Osteoblast (primary cell): ENCODE data around the gene CHD9NB. TPM values are rescaled to one million over a fixed set of nuclear protein-coding genes. Genes with fewer than 3 reads are reported as not detected.

Experiments used
- DNase-seq: peaks from one replicate; pipeline ENCODE4 v3.0.0; 2011; ENCODE audit warnings: low spot score, mixed read lengths; ENCODE audit not compliant: insufficient read length; ENCODE audit errors: missing footprints
- H2AFZ ChIP-seq: 2 replicates; pipeline ENCODE4 v1.6.0; 2011; ENCODE audit warnings: mild to moderate bottlenecking, low read length
- H3K27ac ChIP-seq: 2 replicates; pipeline ENCODE4 v1.5.1; 2011; ENCODE audit warnings: mild to moderate bottlenecking, low read depth, low read length, moderate library complexity
- H3K27me3 ChIP-seq: 2 replicates; pipeline ENCODE4 v1.6.0; 2012; ENCODE audit warnings: mild to moderate bottlenecking, control low read depth, inconsistent platforms, low read length, moderate library complexity; ENCODE audit not compliant: insufficient read depth
- H3K36me3 ChIP-seq: 2 replicates; pipeline ENCODE4 v1.5.1; 2011; ENCODE audit warnings: mild to moderate bottlenecking, low read length, control low read depth, moderate library complexity; ENCODE audit not compliant: insufficient read depth
- H3K4me1 ChIP-seq: 2 replicates; pipeline ENCODE4 v1.5.1; 2011; ENCODE audit warnings: mild to moderate bottlenecking, low read length, control low read depth, moderate library complexity; ENCODE audit not compliant: insufficient read depth
- H3K4me2 ChIP-seq: 2 replicates; pipeline ENCODE4 v1.6.0; 2011; ENCODE audit warnings: mild to moderate bottlenecking, low read length; ENCODE audit not compliant: insufficient read depth
- H3K4me3 ChIP-seq: fragments of 200-600 bp; sonication (generic); 3 replicates; pipeline ENCODE4 v1.5.1; 2012; ENCODE audit warnings: mild to moderate bottlenecking, low read length, inconsistent platforms; ENCODE audit not compliant: insufficient read depth
- H3K79me2 ChIP-seq: 2 replicates; pipeline ENCODE4 v1.6.0; 2012; ENCODE audit warnings: mild to moderate bottlenecking, low read length, control low read depth, inconsistent platforms; ENCODE audit not compliant: insufficient read depth
- H3K9me3 ChIP-seq: 2 replicates; pipeline ENCODE4 v1.5.1; 2011; ENCODE audit warnings: low read depth, low read length, control low read depth
- H4K20me1 ChIP-seq: 2 replicates; pipeline ENCODE4 v1.6.0; 2012; ENCODE audit warnings: mild to moderate bottlenecking, low read length, control low read depth; ENCODE audit not compliant: insufficient read depth
- CTCF ChIP-seq: IDR thresholded peaks from 2 replicates; pipeline ENCODE4 v1.5.1; 2011; ENCODE audit warnings: mild to moderate bottlenecking, low read depth, low read length, moderate library complexity; ENCODE audit errors: extremely low read depth
- total RNA-seq: library from RNA; depleted of rRNA; stranded (reverse); fragments of >200 nt; gene quantifications from 2 replicates; pipeline ENCODE4 v1.2.3, GENCODE V29; 2012

CHD9NB gene
- total RNA-seq, 1 donor: 1.1 TPM

- Histone ChIP-seq H3K4me2 (no peak overlapping the region), H3K4me3 (no peak overlapping the region), H4K20me1 (no peaks in the 10 kb centered on the region), H2AFZ (no peak overlapping the region), H3K36me3 (no peaks in the 10 kb centered on the region), H3K79me2 (peaks cover 65% of the 10 kb centered on the region), H3K27ac (no peak overlapping the region), H3K27me3 (no peaks in the 10 kb centered on the region), H3K9me3 (no peaks in the 10 kb centered on the region), H3K4me1 (peaks cover 6% of the 10 kb centered on the region)
- DNase-seq: no peak
- TF ChIP-seq CTCF: no peak
Measured at GRCh38 chr16:53061256-53061655, 8.6 kb upstream of the CHD9NB start.

DNA sequence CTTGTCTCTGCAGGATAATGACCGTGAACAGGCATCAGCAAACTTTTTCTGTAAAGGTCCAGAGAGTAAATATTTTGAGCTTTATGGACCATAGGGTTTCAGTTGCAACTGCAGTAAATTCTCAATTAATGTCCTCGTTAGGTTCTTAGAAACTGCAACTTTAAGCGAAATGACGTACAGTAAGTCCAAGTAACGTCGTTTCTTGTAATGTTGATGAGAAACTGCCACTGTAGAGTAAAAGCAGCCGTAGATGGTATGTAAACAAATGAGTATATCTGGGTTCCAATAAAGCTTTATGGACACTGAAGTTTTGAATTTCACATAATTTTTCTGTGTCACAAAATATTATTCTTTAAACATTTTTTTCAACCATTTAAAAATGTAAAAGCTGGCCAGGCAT, 7.0 kb upstream of the CHD9NB start:
- Histone ChIP-seq H4K20me1 (no peaks in the 10 kb centered on the region), H3K79me2 (peaks cover 55% of the 10 kb centered on the region), H3K9me3 (no peaks in the 10 kb centered on the region), H3K36me3 (no peaks in the 10 kb centered on the region), H2AFZ (no peak overlapping the region), H3K4me2 (no peak overlapping the region), H3K4me3 (no peak overlapping the region), H3K27ac (no peak overlapping the region), H3K27me3 (no peaks in the 10 kb centered on the region), H3K4me1 (peaks cover 15% of the 10 kb centered on the region)
- no peak for DNase-seq
- no peak for TF ChIP-seq CTCF

- Histone ChIP-seq H3K27ac (no peak overlapping the region), H3K4me3 (no peak overlapping the region), H3K4me1 (peaks cover 23% of the 10 kb centered on the region), H3K36me3 (no peaks in the 10 kb centered on the region), H4K20me1 (no peaks in the 10 kb centered on the region), H3K4me2 (no peak overlapping the region), H3K27me3 (no peaks in the 10 kb centered on the region), H2AFZ (no peak overlapping the region), H3K9me3 (no peaks in the 10 kb centered on the region), H3K79me2 (peaks cover 51% of the 10 kb centered on the region)
- no peak for DNase-seq
- no peak for TF ChIP-seq CTCF
Measured at GRCh38 chr16:53058882-53059281, 6.2 kb upstream of the CHD9NB start.

DNA sequence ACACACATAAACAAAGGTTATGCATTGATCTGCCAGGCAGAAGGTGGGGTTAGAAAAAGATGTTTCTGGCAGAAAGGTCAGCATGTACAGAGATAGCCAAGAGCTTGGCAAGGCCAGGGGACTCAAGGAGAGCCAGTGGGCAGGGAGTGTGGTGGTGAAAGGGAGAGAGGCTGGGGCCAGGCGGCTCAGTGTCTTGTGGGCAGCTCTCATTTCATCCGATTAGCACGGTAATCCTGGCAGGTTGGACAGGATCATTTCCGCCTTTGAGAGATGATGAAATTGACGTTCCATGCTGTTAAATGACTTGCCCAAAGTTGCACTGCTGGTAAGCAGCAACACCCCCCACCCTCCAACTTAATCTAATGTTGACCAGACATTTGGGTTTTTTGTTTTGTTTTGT, 5.7 kb upstream of the CHD9NB start:
- Histone ChIP-seq H3K4me3 (no peak overlapping the region), H3K79me2 (peaks cover 49% of the 10 kb centered on the region)
- no peak for TF ChIP-seq CTCF

More for the DNA sequence above, 5.7 kb upstream of the CHD9NB start:
- Histone ChIP-seq H3K27ac (no peak overlapping the region), H2AFZ (no peak overlapping the region), H3K4me1 (peaks cover 23% of the 10 kb centered on the region), H3K4me2 (no peak overlapping the region), H3K9me3 (no peaks in the 10 kb centered on the region), H4K20me1 (no peaks in the 10 kb centered on the region), H3K36me3 (no peaks in the 10 kb centered on the region), H3K27me3 (no peaks in the 10 kb centered on the region)
- no peak for DNase-seq
